PC-9 (cell line): ENCODE results near the gene SUPT7L.

Experiments used
- CTCF ChIP-seq: fragments of 200-600 bp; sonication (generic); conservative IDR thresholded peaks from 2 replicates; pipeline ENCODE4 v1.6.1; 2017; ENCODE audit warnings: mixed run types, antibody characterized with exemption, mild to moderate bottlenecking, moderate library complexity
- EZH2 ChIP-seq: fragments of 200-600 bp; sonication (generic); IDR thresholded peaks from 2 replicates; pipeline ENCODE4 v1.8.0; 2017; ENCODE audit warnings: antibody characterized with exemption, low read depth

DNA sequence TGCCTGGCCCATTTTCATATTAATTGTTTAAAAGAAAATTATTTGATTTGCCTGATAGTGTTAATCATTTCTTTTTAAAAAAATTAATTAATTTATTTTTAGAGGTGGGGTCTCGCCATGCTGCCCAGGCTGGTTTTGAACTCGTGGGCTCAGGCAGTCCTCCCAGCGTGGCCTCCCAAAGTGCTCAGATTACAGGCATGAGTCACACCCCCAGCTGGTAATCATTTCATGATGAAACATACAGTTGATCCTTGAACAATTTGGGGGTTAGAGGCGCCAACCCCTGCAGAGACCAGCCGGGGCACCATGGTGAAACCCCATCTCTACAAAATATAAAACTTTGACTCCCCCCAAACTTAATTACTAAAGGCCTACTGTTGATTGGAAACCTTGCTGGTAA is 26.6 kb downstream of the SUPT7L start:
- TF ChIP-seq CTCF (no peak), EZH2 (no peak)
